H9 (cell line): ENCODE results near the gene COL4A2. TPM values are rescaled to one million over a fixed set of nuclear protein-coding genes. Genes with fewer than 3 reads are reported as not detected.
A peak's percentile ranks its signal among the peaks of the same experiment; 100 is the strongest.

Experiments
- DNase-seq: peaks from one replicate; pipeline ENCODE4 v3.0.0-alpha.2; 2017
- H2AFZ ChIP-seq: one replicate; pipeline ENCODE4 v1.6.1; 2013; ENCODE audit warnings: mild to moderate bottlenecking, low read length, control low read depth, moderate library complexity
- H2AK5ac ChIP-seq: 2 replicates; pipeline ENCODE4 v1.6.1; 2013; ENCODE audit warnings: low read length, control low read depth, mixed read lengths; ENCODE audit not compliant: insufficient read length
- H2BK120ac ChIP-seq: one replicate; pipeline ENCODE4 v1.6.1; 2013; ENCODE audit warnings: low read depth, mild to moderate bottlenecking, low read length, control low read depth, inconsistent platforms; ENCODE audit not compliant: poor library complexity, severe bottlenecking
- H2BK12ac ChIP-seq: 2 replicates; pipeline ENCODE4 v1.6.1; 2013; ENCODE audit warnings: low read length, control low read depth, mixed read lengths, low read depth; ENCODE audit not compliant: insufficient read length
- H2BK15ac ChIP-seq: 2 replicates; pipeline ENCODE4 v1.6.1; 2013; ENCODE audit warnings: low read depth, low read length, control low read depth
- H2BK20ac ChIP-seq: one replicate; pipeline ENCODE4 v1.6.1; 2013; ENCODE audit warnings: low read depth, mild to moderate bottlenecking, low read length, control low read depth, inconsistent platforms; ENCODE audit not compliant: poor library complexity, severe bottlenecking
- H2BK5ac ChIP-seq: 2 replicates; pipeline ENCODE4 v1.6.1; 2013; ENCODE audit warnings: low read length, control low read depth, mixed read lengths; ENCODE audit not compliant: insufficient read length
- H3K14ac ChIP-seq: 2 replicates; pipeline ENCODE4 v1.6.1; 2013; ENCODE audit warnings: low read length, control low read depth; ENCODE audit not compliant: insufficient read depth
- H3K18ac ChIP-seq: 2 replicates; pipeline ENCODE4 v1.6.1; 2013; ENCODE audit warnings: low read depth, mild to moderate bottlenecking, mixed read lengths, low read length, control low read depth; ENCODE audit not compliant: insufficient read length
- H3K23ac ChIP-seq: 2 replicates; pipeline ENCODE4 v1.6.1; 2013; ENCODE audit warnings: low read length, control low read depth, mixed read lengths, low read depth; ENCODE audit not compliant: insufficient read length
- H3K23me2 ChIP-seq: 2 replicates; pipeline ENCODE4 v1.6.1; 2013; ENCODE audit warnings: low read depth, mild to moderate bottlenecking, mixed read lengths, low read length, control low read depth; ENCODE audit not compliant: insufficient read length, poor library complexity, severe bottlenecking
- H3K27ac ChIP-seq: 2 replicates; pipeline ENCODE4 v1.5.1; 2013; ENCODE audit warnings: low read length, control low read depth, mixed read lengths, low read depth; ENCODE audit not compliant: insufficient read length
- H3K27me3 ChIP-seq: 2 replicates; pipeline ENCODE4 v1.6.1; 2013; ENCODE audit warnings: low read length, control low read depth, inconsistent platforms; ENCODE audit not compliant: insufficient read depth
- H3K4ac ChIP-seq: 2 replicates; pipeline ENCODE4 v1.6.1; 2013; ENCODE audit warnings: low read depth, mild to moderate bottlenecking, control low read depth, inconsistent platforms, low read length, moderate library complexity
- H3K4me1 ChIP-seq: 2 replicates; pipeline ENCODE4 v1.6.1; 2013; ENCODE audit warnings: low read length, control low read depth, inconsistent platforms; ENCODE audit not compliant: insufficient read depth
- H3K4me2 ChIP-seq: 2 replicates; pipeline ENCODE4 v1.6.1; 2013; ENCODE audit warnings: low read length, control low read depth, mixed read lengths; ENCODE audit not compliant: insufficient read length, insufficient read depth
- H3K56ac ChIP-seq: 2 replicates; pipeline ENCODE4 v1.6.1; 2013; ENCODE audit warnings: low read depth, mild to moderate bottlenecking, mixed read lengths, low read length, control low read depth; ENCODE audit not compliant: insufficient read length
- H3K79me1 ChIP-seq: 2 replicates; pipeline ENCODE4 v1.6.1; 2013; ENCODE audit warnings: low read depth, mild to moderate bottlenecking, moderate library complexity, low read length, control low read depth, inconsistent platforms; ENCODE audit not compliant: insufficient read depth, poor library complexity, severe bottlenecking
- H3K79me2 ChIP-seq: 2 replicates; pipeline ENCODE4 v1.6.1; 2013; ENCODE audit warnings: low read length, control low read depth, inconsistent platforms; ENCODE audit not compliant: insufficient read depth
- H3K9ac ChIP-seq: 2 replicates; pipeline ENCODE4 v1.6.1; 2013; ENCODE audit warnings: low read length, control low read depth, mixed read lengths; ENCODE audit not compliant: insufficient read length; ENCODE audit errors: extremely low read depth
- H3K9me3 ChIP-seq: one replicate; pipeline ENCODE4 v1.6.1; 2013; ENCODE audit warnings: low read depth, low read length, inconsistent platforms; ENCODE audit not compliant: control insufficient read depth
- H3T11ph ChIP-seq: one replicate; pipeline ENCODE4 v1.6.1; 2013; ENCODE audit warnings: mild to moderate bottlenecking, low read length, control low read depth, inconsistent platforms
- H4K20me1 ChIP-seq: one replicate; pipeline ENCODE4 v1.6.1; 2013; ENCODE audit not compliant: control insufficient read depth, insufficient read length, insufficient read depth
- H4K5ac ChIP-seq: 2 replicates; pipeline ENCODE4 v1.6.1; 2013; ENCODE audit warnings: low read depth, mild to moderate bottlenecking, mixed read lengths, low read length, control low read depth; ENCODE audit not compliant: insufficient read length
- H4K8ac ChIP-seq: replicated peaks from 2 replicates; pipeline ENCODE4 v1.6.1; 2013; ENCODE audit warnings: low read length, control low read depth, mixed read lengths, low read depth; ENCODE audit not compliant: insufficient read length
- H4K91ac ChIP-seq: 2 replicates; pipeline ENCODE4 v1.6.1; 2013; ENCODE audit warnings: low read depth, mild to moderate bottlenecking, moderate library complexity, mixed read lengths, low read length, control low read depth; ENCODE audit not compliant: insufficient read length
- H3K27ac Mint-ChIP-seq, 3 experiments: 2 replicates in 2 of 3; 3 replicates in 1 of 3; pipeline ENCODE4 v1.8.0; 2020 to 2021; ENCODE audit warnings: mixed read lengths in 3 of 3, mild to moderate bottlenecking in 1 of 3, moderate library complexity in 1 of 3
- H3K27me3 Mint-ChIP-seq: 2 replicates; pipeline ENCODE4 v1.8.0; 2021; ENCODE audit warnings: low read depth, mild to moderate bottlenecking, moderate library complexity, mixed read lengths
- H3K36me3 Mint-ChIP-seq, 3 experiments: 2 replicates in 2 of 3; 3 replicates in 1 of 3; pipeline ENCODE4 v1.8.0; 2020 to 2021; ENCODE audit warnings: low read depth in 3 of 3, mixed read lengths in 3 of 3; ENCODE audit not compliant: insufficient read depth in 1 of 3
- H3K4me1 Mint-ChIP-seq, 2 experiments: 2 replicates each; pipeline ENCODE4 v1.8.0; 2020; ENCODE audit warnings: mixed read lengths in 2 of 2
- H3K4me3 Mint-ChIP-seq, 2 experiments: 2 replicates in 1 of 2; 3 replicates in 1 of 2; pipeline ENCODE4 v1.8.0; 2020 to 2021; ENCODE audit warnings: mild to moderate bottlenecking in 2 of 2, mixed read lengths in 2 of 2, moderate library complexity in 1 of 2
- H3K9me3 Mint-ChIP-seq, 2 experiments: 2 replicates in 1 of 2; 3 replicates in 1 of 2; pipeline ENCODE4 v1.8.0; 2020; ENCODE audit warnings: mild to moderate bottlenecking in 2 of 2, mixed read lengths in 2 of 2, moderate library complexity in 1 of 2
- WGBS: extraction: QIAGEN DNeasy Blood & Tissue Kit; methylation state at CpG from one replicate; pipeline ENCODE4 v1.1.7; 2013; ENCODE audit warnings: missing lambda C conversion rate, low lambda C conversion rate, mixed read lengths; ENCODE audit not compliant: insufficient read length; ENCODE audit errors: extremely low coverage; 5-methylcytosine and 5-hydroxymethylcytosine counted together
- total RNA-seq: library from RNA; stranded (reverse); gene quantifications from 2 replicates; pipeline ENCODE4 v1.2.1, GENCODE V29; 2021
- TF ChIP-seq, protein P1 (sequence below): fragments of 200-600 bp; sonication (generic); conservative IDR thresholded peaks from 3 replicates; pipeline ENCODE4 v1.8.0; 2021; ENCODE audit warnings: antibody characterized with exemption, mild to moderate bottlenecking

Gene COL4A2
- total RNA-seq, 1 experiment from 2014 or later, result 76.5 TPM

DNA sequence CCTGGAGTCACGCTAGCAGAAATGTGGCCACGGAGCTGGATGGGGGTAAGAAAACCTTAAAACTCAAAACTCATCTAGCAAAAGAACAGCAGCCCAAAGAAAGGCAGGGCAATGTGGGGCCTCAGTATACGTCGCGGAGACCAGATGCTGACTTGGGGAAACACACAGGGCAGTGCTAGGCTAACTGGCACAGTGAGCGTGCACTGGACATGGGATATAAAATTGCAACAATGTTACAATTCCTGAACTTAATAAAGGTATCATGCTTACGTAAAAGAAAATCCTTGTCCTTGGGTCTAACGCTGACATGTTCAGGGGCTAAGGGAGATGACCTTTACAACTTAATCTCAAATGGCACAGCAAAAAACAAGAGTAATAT, 40.7 kb upstream of the COL4A2 start:
- H2BK120ac ChIP-seq, result no peak overlapping the region
- Mint-ChIP-seq H3K9me3 (no peaks in the 10 kb centered on the region), H3K4me3 (peak overlapping the region; percentile 19 to 61; a peak in 3 of 5 replicates), H3K27me3 (peaks cover 2% of the 10 kb centered on the region; the same call in 1 of the 2 replicates), H3K4me1 (peaks cover 64 to 71% of the 10 kb centered on the region in 2 experiments), H3K36me3 (no peaks in the 10 kb centered on the region), H3K27ac (peak overlapping the region in 1 of 3 experiments; percentile 0; a peak in 1 of 7 replicates)
- H3K27me3 ChIP-seq, result no peaks in the 10 kb centered on the region
- no peak overlapping the region for H2BK12ac ChIP-seq
- no peaks in the 10 kb centered on the region for H4K20me1 ChIP-seq
- peaks cover 4% of the 10 kb centered on the region for H3K79me1 ChIP-seq
- H3K56ac ChIP-seq, result no peak overlapping the region
- peaks cover 2% of the 10 kb centered on the region; the same call in 1 of the 2 replicates for H3K79me2 ChIP-seq
- H3K14ac ChIP-seq, result no peak overlapping the region
- H2BK20ac ChIP-seq, result no peak overlapping the region
- no peak overlapping the region for H3K27ac ChIP-seq
- H3K9me3 ChIP-seq, result no peaks in the 10 kb centered on the region
- H3K4me1 ChIP-seq, result peaks cover 15% of the 10 kb centered on the region
- H3K23ac ChIP-seq, result no peak overlapping the region
- no peak for DNase-seq
- no peak overlapping the region for H3K4ac ChIP-seq
- H3K4me2 ChIP-seq, result no peak overlapping the region
- no peak overlapping the region for H4K91ac ChIP-seq
- H2AK5ac ChIP-seq, result no peak overlapping the region
- H3K9ac ChIP-seq, result no peak overlapping the region
- no peak overlapping the region for H3K18ac ChIP-seq
- no peak overlapping the region for H2BK5ac ChIP-seq
- no CpG with 5 or more reads among the region's 8 CpGs for WGBS
- H3K23me2 ChIP-seq, result no peaks in the 10 kb centered on the region
- H4K5ac ChIP-seq, result no peak overlapping the region
- H2AFZ ChIP-seq, result no peak overlapping the region
- H4K8ac ChIP-seq, result no peak overlapping the region
- H2BK15ac ChIP-seq, result no peak overlapping the region
- H3T11ph ChIP-seq, result no peak overlapping the region
- TF ChIP-seq, protein P1, sequence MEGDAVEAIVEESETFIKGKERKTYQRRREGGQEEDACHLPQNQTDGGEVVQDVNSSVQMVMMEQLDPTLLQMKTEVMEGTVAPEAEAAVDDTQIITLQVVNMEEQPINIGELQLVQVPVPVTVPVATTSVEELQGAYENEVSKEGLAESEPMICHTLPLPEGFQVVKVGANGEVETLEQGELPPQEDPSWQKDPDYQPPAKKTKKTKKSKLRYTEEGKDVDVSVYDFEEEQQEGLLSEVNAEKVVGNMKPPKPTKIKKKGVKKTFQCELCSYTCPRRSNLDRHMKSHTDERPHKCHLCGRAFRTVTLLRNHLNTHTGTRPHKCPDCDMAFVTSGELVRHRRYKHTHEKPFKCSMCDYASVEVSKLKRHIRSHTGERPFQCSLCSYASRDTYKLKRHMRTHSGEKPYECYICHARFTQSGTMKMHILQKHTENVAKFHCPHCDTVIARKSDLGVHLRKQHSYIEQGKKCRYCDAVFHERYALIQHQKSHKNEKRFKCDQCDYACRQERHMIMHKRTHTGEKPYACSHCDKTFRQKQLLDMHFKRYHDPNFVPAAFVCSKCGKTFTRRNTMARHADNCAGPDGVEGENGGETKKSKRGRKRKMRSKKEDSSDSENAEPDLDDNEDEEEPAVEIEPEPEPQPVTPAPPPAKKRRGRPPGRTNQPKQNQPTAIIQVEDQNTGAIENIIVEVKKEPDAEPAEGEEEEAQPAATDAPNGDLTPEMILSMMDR, result no peak
